HG03025 (cell line): ENCODE results near the gene YIPF4.
"Not testable (repeated sequence)": the region's sequence is repeated elsewhere in the genome, so short reads cannot be mapped to it uniquely, and the experiment has no call there.

Experiments
- ATAC-seq: cut with Tn5 transposase; IDR thresholded peaks from one replicate; pipeline ENCODE4 v1.9.1; 2021; ENCODE audit warnings: mild to moderate bottlenecking, moderate library complexity; ENCODE audit not compliant: unreplicated experiment, low FRiP score

Gene YIPF4

GRCh38 chr2:32363597-32363996, 85.9 kb downstream of the YIPF4 start:
- ATAC-seq = no peak

- ATAC-seq = not testable (repeated sequence)
These were observed 86.6 kb downstream of the YIPF4 start for GRCh38 chr2:32364290-32364689.

DNA sequence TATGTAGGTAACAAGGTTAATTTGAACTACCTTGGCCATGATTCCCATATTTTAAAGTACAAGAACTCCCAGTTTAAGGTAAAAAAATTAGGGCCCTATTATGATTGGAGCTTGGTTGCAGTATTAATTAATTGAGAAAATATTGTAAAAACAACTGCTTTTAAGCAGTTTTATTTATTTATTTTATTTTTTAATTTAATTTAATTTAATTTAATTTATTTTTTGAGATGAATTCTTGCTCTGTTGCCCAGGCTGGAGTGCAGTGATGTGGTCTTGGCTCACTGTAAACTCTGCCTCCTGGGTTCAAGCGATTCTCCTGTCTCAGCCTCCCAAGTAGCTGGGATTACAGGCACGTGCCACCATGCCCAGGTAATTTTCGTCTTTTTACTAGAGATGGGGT, 88.0 kb downstream of the YIPF4 start:
- ATAC-seq = not testable (repeated sequence)
